GM12878 (cell line): ENCODE measurements around the gene BDKRB2. TPM values are rescaled to one million over a fixed set of nuclear protein-coding genes. Genes with fewer than 3 reads are reported as not detected.

Source experiments
- ATAC-seq: fragments of 200-7000 bp; cut with Tn5 transposase; 3 replicates; pipeline ENCODE4 v1.9.1; 2020; ENCODE audit warnings: mild to moderate bottlenecking, moderate library complexity
- BruUV-seq: library from RNA; stranded (reverse); fragments of 400-500 nt; replicated peaks from 2 replicates; lab custom pipeline; 2021; lab: Mats Ljungman, UMichigan
- CTCF ChIA-PET: fragments of 300-600 bp; sonication (Branson Sonifier 250); formaldehyde crosslinking; extraction: SDS; loops from one replicate; lab custom pipeline; 2021; ENCODE audit warnings: inconsistent platforms; lab: Yijun Ruan, JAX
- POLR2A ChIA-PET: fragments of 350-600 bp; formaldehyde crosslinking; extraction: SDS; loops from one replicate; lab custom pipeline; 2021; ENCODE audit warnings: inconsistent platforms; lab: Charles Lee
- RAD21 ChIA-PET: fragments of 300-600 bp; sonication (Branson Sonifier 250); formaldehyde crosslinking; loops from one replicate; lab custom pipeline; 2023; ENCODE audit warnings: antibody characterized with exemption; ENCODE audit not compliant: unreplicated experiment; lab: Charles Lee
- SMC1A ChIA-PET: fragments of 300-600 bp; sonication (Branson Sonifier 250); formaldehyde crosslinking; loops from one replicate; lab custom pipeline; 2023; ENCODE audit not compliant: unreplicated experiment, uncharacterized antibody; lab: Charles Lee
- DNase-seq: peaks from one replicate; pipeline ENCODE4 v3.0.0-alpha.2; 2011; ENCODE audit warnings: low read depth, low spot score
- FAIRE-seq: peaks from 3 replicates; lab custom pipeline; 2011; peaks lifted over from hg19 to GRCh38; lab: Jason Lieb, UNC
- H2AFZ ChIP-seq: 2 replicates; pipeline ENCODE4 v1.6.0; 2011; ENCODE audit warnings: low read depth, low read length, control low read depth; ENCODE audit not compliant: control insufficient read depth
- H3K27ac ChIP-seq: 2 replicates; pipeline ENCODE4 v1.5.1; 2011; ENCODE audit warnings: control low read depth; ENCODE audit not compliant: control insufficient read depth, insufficient read depth
- H3K27me3 ChIP-seq, 2 experiments: replicated peaks in 1 of 2; 2 replicates each; pipeline versions ENCODE4 v1.6.0 to v1.6.1; 2011; ENCODE audit warnings: low read length in 1 of 2; ENCODE audit not compliant: control insufficient read depth in 2 of 2, insufficient read depth in 2 of 2
- H3K36me3 ChIP-seq, 2 experiments: 2 replicates each; pipeline ENCODE4 v1.5.1; 2011; ENCODE audit warnings: low read length in 1 of 2; ENCODE audit not compliant: control insufficient read depth in 2 of 2, insufficient read depth in 2 of 2
- H3K4me1 ChIP-seq: 2 replicates; pipeline ENCODE4 v1.6.1; 2011; ENCODE audit warnings: mild to moderate bottlenecking, low read length, moderate library complexity, mixed read lengths; ENCODE audit not compliant: control insufficient read depth, insufficient read depth
- H3K4me2 ChIP-seq: 2 replicates; pipeline ENCODE4 v1.6.0; 2011; ENCODE audit warnings: control low read depth; ENCODE audit not compliant: control insufficient read depth, insufficient read depth
- H3K4me3 ChIP-seq: fragments of 200-600 bp; sonication (generic); 2 replicates; pipeline ENCODE4 v1.5.1; 2016
- H3K79me2 ChIP-seq: 2 replicates; pipeline ENCODE4 v1.6.0; 2011; ENCODE audit warnings: low read length; ENCODE audit not compliant: control insufficient read depth, insufficient read depth
- H3K9ac ChIP-seq: 2 replicates; pipeline ENCODE4 v1.8.0; 2011; ENCODE audit warnings: low read length, control low read depth, mixed read lengths; ENCODE audit not compliant: control insufficient read depth, insufficient read depth
- H3K9me3 ChIP-seq: replicated peaks from 3 replicates; pipeline ENCODE4 v1.5.1; 2011; ENCODE audit warnings: mild to moderate bottlenecking, low read length; ENCODE audit not compliant: control insufficient read depth, insufficient read depth
- H4K20me1 ChIP-seq: 2 replicates; pipeline ENCODE4 v1.6.0; 2011; ENCODE audit not compliant: control insufficient read depth, insufficient read depth
- ATF7 ChIP-seq: fragments of 450-650 bp; IDR thresholded peaks from 2 replicates; pipeline ENCODE4 v1.6.1; 2016; ENCODE audit warnings: low read depth, mild to moderate bottlenecking
- CUX1 ChIP-seq: IDR thresholded peaks from 2 replicates; pipeline ENCODE4 v1.6.1; 2012; ENCODE audit warnings: improper control_type of control experiment, low read depth, low read length; ENCODE audit not compliant: insufficient replicate concordance
- NRF1 ChIP-seq: conservative IDR thresholded peaks from 2 replicates; pipeline ENCODE4 v1.6.1; 2011; ENCODE audit warnings: mild to moderate bottlenecking, low read depth, low read length, improper control_type of control experiment
- SP1 ChIP-seq: IDR thresholded peaks from one replicate; pipeline ENCODE4 v1.6.1; 2011; ENCODE audit warnings: low read depth, low read length
- SUPT20H ChIP-seq: IDR thresholded peaks from 2 replicates; pipeline ENCODE4 v1.6.1; 2011; ENCODE audit warnings: low read depth, mild to moderate bottlenecking, low read length, moderate library complexity, borderline replicate concordance; ENCODE audit not compliant: control insufficient read depth
- WGBS: methylation state at CpG from one replicate; pipeline ENCODE4 v1.1.6; 2016; ENCODE audit warnings: low lambda C conversion rate; ENCODE audit not compliant: insufficient replicate concordance, insufficient coverage; ENCODE audit errors: missing lambda C conversion rate; 5-methylcytosine and 5-hydroxymethylcytosine counted together
- in situ Hi-C: fragments of 300-500 bp; cut with MboI; formaldehyde crosslinking; loops from 9 replicates; pipeline ENCODE4 v1.14.3; 2018; ENCODE audit warnings: mixed read lengths
- intact Hi-C: fragments of 100-400 bp; cut with micrococcal nuclease; formaldehyde crosslinking; loops from one replicate; pipeline ENCODE4 v1.14.2; 2022; ENCODE audit not compliant: unreplicated experiment
- polyA plus RNA-seq, 11 experiments: library from polyadenylated mRNA; depleted of rRNA in 4 of 11; unstranded in 6 of 11; stranded (reverse) in 5 of 11; fragments of >200 nt; fragmentation: Nextera tagmentation in 4 of 11; fragmentation: Illumina TruSeq in 1 of 11; extraction: Ambion mirVana in 4 of 11; extraction: Trizol in 1 of 11; gene quantifications; 1 replicate in 1 of 11; 2 replicates in 10 of 11; pipeline versions ENCODE4 v1.2.1 to v1.2.3, GENCODE V29; 2011 to 2016; ENCODE audit warnings: inconsistent platforms in 2 of 11, missing spikeins in 2 of 11, low read depth in 1 of 11
- total RNA-seq, 4 experiments: library from RNA; depleted of rRNA in 3 of 4; stranded (reverse); fragments of >200 nt in 3 of 4; fragmentation: Illumina TruSeq in 1 of 4; extraction: Trizol in 1 of 4; gene quantifications; 2 replicates each; pipeline versions ENCODE4 v1.2.1 to v1.2.3, GENCODE V29; 2013 to 2021

BDKRB2 gene
- total and polyA plus RNA-seq, 10 of the 15 experiments (the other 5 are each of a cell fraction or from before 2014, with no cell fraction given): 0.08 TPM; not detected in 9

DNA sequence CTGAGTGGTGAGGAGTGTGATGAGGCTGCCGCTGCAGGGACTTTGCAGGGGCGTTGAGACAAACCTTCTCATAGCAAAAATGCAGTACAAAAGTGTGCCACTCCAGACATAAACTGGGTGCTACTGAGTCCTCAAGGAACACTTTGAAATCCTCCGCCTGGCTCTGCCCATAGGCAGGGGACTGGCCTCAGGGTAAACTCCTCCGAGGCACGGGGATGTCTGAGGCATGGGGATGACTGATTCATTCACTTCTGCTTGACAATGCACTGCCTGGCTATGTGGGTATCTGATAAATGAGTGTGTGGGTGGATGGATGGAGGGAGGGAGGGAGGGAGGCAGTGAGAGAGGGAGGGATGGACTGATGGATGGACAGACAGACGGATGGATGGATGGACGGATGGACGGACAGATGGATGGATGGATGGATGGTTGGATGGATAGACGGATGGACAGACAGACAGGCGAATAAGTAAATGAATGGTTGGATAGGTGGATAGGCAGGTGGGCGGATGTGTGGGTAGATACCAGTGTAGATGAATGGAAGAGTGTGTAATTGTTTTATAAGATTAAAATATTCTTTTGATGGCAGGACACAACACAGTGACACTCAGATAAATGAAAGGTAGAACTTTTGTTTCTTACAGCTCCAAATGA is 2.1 kb upstream of the BDKRB2 start:
- POLR2A ChIA-PET: no interaction called here
- ATAC-seq: no peak
- Histone ChIP-seq H3K4me3 (no peak overlapping the region), H3K4me2 (no peak overlapping the region), H3K4me1 (no peaks in the 10 kb centered on the region), H3K9me3 (no peaks in the 10 kb centered on the region), H3K27ac (no peak overlapping the region), H3K36me3 (no peaks in the 10 kb centered on the region), H3K79me2 (no peaks in the 10 kb centered on the region), H4K20me1 (no peaks in the 10 kb centered on the region), H3K27me3 (peaks cover 2 to 8% of the 10 kb centered on the region in 2 experiments; a peak in 3 of 4 replicates), H3K9ac (no peak overlapping the region), H2AFZ (no peak overlapping the region)
- RAD21 ChIA-PET: no interaction called here
- CTCF ChIA-PET: no interaction called here
- BruUV-seq: no TSS peak
- in situ Hi-C loops: no loop called here
- no peak for FAIRE-seq
- no peak for DNase-seq
- TF ChIP-seq ATF7 (no peak), CUX1 (no peak), SUPT20H (no peak), NRF1 (no peak), SP1 (no peak)
- 34% methylated on average over 11 of the region's 11 CpGs for WGBS
- intact Hi-C loops: no loop called here
- SMC1A ChIA-PET: no interaction called here
